DND-41 (cell line): ENCODE data around the gene RPL39.

Experiments
- CTCF ChIP-seq: IDR thresholded peaks from 2 replicates; pipeline ENCODE4 v1.5.1; 2012; ENCODE audit warnings: borderline replicate concordance, low read length, moderate library complexity, mild to moderate bottlenecking; ENCODE audit not compliant: poor library complexity, severe bottlenecking; ENCODE audit errors: extremely low read depth
- EZH2 ChIP-seq: IDR thresholded peaks from 3 replicates; pipeline ENCODE4 v1.6.1; 2012; ENCODE audit warnings: borderline replicate concordance, low read depth, mild to moderate bottlenecking, moderate library complexity, low read length, inconsistent platforms; ENCODE audit not compliant: severe bottlenecking

GRCh38 chrX:119759248-119759766 is 32.1 kb downstream of the RPL39 start:
- TF ChIP-seq CTCF, result no peak
- no peak for TF ChIP-seq EZH2
